VCaP (cell line): Measurements from ENCODE around the gene GAS7.

Experiments used
- H3K27ac ChIP-seq: fragments of 450-650 bp; 2 replicates; pipeline ENCODE4 v1.5.1; 2017
- CTCF ChIP-seq: fragments of 450-650 bp; conservative IDR thresholded peaks from 2 replicates; pipeline ENCODE4 v1.5.1; 2017; ENCODE audit warnings: mild to moderate bottlenecking, moderate library complexity

GAS7 gene

GRCh38 chr17:9948928-9949327 lies 249.5 kb downstream of the GAS7 start:
- no peak for TF ChIP-seq CTCF
- H3K27ac ChIP-seq: no peak overlapping the region

- no peak overlapping the region for H3K27ac ChIP-seq
- no peak for TF ChIP-seq CTCF
These were observed 253.7 kb downstream of the GAS7 start for GRCh38 chr17:9944704-9945103.

- TF ChIP-seq CTCF: no peak
- H3K27ac ChIP-seq: no peak overlapping the region
These were observed 255.1 kb downstream of the GAS7 start for GRCh38 chr17:9943343-9943742.

GRCh38 chr17:9942885-9943284 lies 255.5 kb downstream of the GAS7 start:
- no peak overlapping the region for H3K27ac ChIP-seq
- TF ChIP-seq CTCF: no peak

- TF ChIP-seq CTCF: no peak
- no peak overlapping the region for H3K27ac ChIP-seq
These were observed 257.1 kb downstream of the GAS7 start for GRCh38 chr17:9941305-9941704.

GRCh38 chr17:9940841-9941240 lies 257.6 kb downstream of the GAS7 start:
- H3K27ac ChIP-seq: no peak overlapping the region
- TF ChIP-seq CTCF: no peak

- no peak overlapping the region for H3K27ac ChIP-seq
- no peak for TF ChIP-seq CTCF
These were observed 259.6 kb downstream of the GAS7 start for GRCh38 chr17:9938764-9939163.

- peak overlapping the region; percentile 52 for H3K27ac ChIP-seq
- no peak for TF ChIP-seq CTCF
These were observed 260.5 kb downstream of the GAS7 start for GRCh38 chr17:9937901-9938300.
